ENCODE data around the gene SNAI3. TPM values are rescaled to one million over a fixed set of nuclear protein-coding genes. Genes with fewer than 3 reads are reported as not detected.

The SNAI3 gene
- total RNA-seq, 1 experiment from 2014 or later, result 2.2 TPM

GRCh38 chr16:88681709-88682451 is 4.4 kb downstream of the SNAI3 start:
- H3K36me3 ChIP-seq (ENCODE audit: control insufficient read depth in 1 of 2, insufficient read depth in 2 of 2, low read length in 2 of 2), result no peaks in the 10 kb centered on the region
- BruUV-seq (replicated peaks), result no TSS peak
- ChIA-PET POLR2A (no interaction called here), CTCF (interaction anchor here (1.6 kb wide), 1 partner anchor 9 kb away, joined by 6 read pairs; no protein-coding TSS in a partner anchor), RAD21 (ENCODE audit: low non-redundant PET in 1 of 2, low total read pairs in 2 of 2, uncharacterized antibody in 2 of 2, unreplicated experiment in 2 of 2) (no interaction called here)
- TF ChIP-seq ELF1 (IDR thresholded peaks at IDR 0.05; ENCODE audit: borderline replicate concordance, low read depth) (no peak), EZH2 (IDR thresholded peaks at IDR 0.05) (no peak), SP1 (IDR thresholded peaks at IDR 0.05; ENCODE audit: low read depth) (no peak), POLR2AphosphoS5 (IDR thresholded peaks at IDR 0.05; ENCODE audit: low read depth, low read length) (no peak), ZFX (IDR thresholded peaks at IDR 0.05) (no peak), RAD21 (IDR thresholded peaks at IDR 0.05; ENCODE audit: low read depth) (no peak), POLR2A (IDR thresholded peaks at IDR 0.05; ENCODE audit: borderline replicate concordance, extremely low read depth, insufficient read depth, insufficient read length) (no peak), ZBTB33 (IDR thresholded peaks at IDR 0.05; ENCODE audit: extremely low read depth, insufficient replicate concordance, low read length) (no peak), JUND (IDR thresholded peaks at IDR 0.05) (no peak)
- H3K27me3 ChIP-seq (ENCODE audit: insufficient read depth, low read length), result no peaks in the 10 kb centered on the region
- H3K9me2 ChIP-seq (ENCODE audit: insufficient read depth), result no peaks in the 10 kb centered on the region
- no peak overlapping the region for H2AFZ ChIP-seq (ENCODE audit: low read depth, low read length, poor library complexity, severe bottlenecking)
- ATAC-seq (no peak), DNase-seq (ENCODE audit: low read depth, low spot score) (no peak)
- no peak overlapping the region for H3K27ac ChIP-seq (ENCODE audit: low read depth, low read length)
- H3K9ac ChIP-seq (ENCODE audit: low read length), result no peak overlapping the region
- H3K9me3 ChIP-seq (ENCODE audit: control insufficient read depth in 1 of 2, insufficient read depth in 1 of 2, low read depth in 1 of 2, low read length in 2 of 2), result no peaks in the 10 kb centered on the region
- no peaks in the 10 kb centered on the region for H4K20me1 ChIP-seq (ENCODE audit: insufficient read depth)
- peaks cover 13 to 32% of the 10 kb centered on the region in 2 experiments for H3K4me1 ChIP-seq (ENCODE audit: control insufficient read depth in 1 of 2, insufficient read depth in 2 of 2, low read length in 2 of 2)
- intact Hi-C loops (cut with micrococcal nuclease), result no loop called here
- no peaks in the 10 kb centered on the region for H3K79me2 ChIP-seq (ENCODE audit: insufficient read depth, low read length)
- H3K4me3 ChIP-seq (replicated peaks in 1 of 2; ENCODE audit: low read depth in 1 of 2, low read length in 2 of 2), result no peak overlapping the region
- no peak overlapping the region for H3K4me2 ChIP-seq (ENCODE audit: low read length)
